Stimulated activated CD4-positive, alpha-beta T cell treated with anti-CD3 and anti-CD28 coated beads, Interleukin-2, amount 100 ng/mL, for 4 hours (primary cell): ENCODE data around the gene SESTD1.

Source experiments
- DNase-seq: peaks from one replicate; pipeline ENCODE4 v3.0.0-alpha.2; 2020; ENCODE audit warnings: low read depth

The SESTD1 gene

GRCh38 chr2:179264368-179265081, at the start of gene SESTD1:
Gene SESTD1, minus strand, starts transcription at chr2:179264832. Its CDS starts 72,991 bp downstream, at chr2:179191841.
- DNase-seq, result peak; percentile 42

GRCh38 chr2:179313057-179313456, 48.4 kb upstream of the SESTD1 start:
- no peak for DNase-seq

- DNase-seq, result no peak
Observed at GRCh38 chr2:179311101-179311500, 46.5 kb upstream of the SESTD1 start.

- DNase-seq, result no peak
Observed at GRCh38 chr2:179307616-179308371, 43.2 kb upstream of the SESTD1 start.

- DNase-seq, result no peak
Observed at GRCh38 chr2:179305125-179305524, 40.5 kb upstream of the SESTD1 start.

- DNase-seq, result no peak
Observed at GRCh38 chr2:179304424-179304823, 39.8 kb upstream of the SESTD1 start.

- no peak for DNase-seq
Observed at GRCh38 chr2:179302764-179303571, 38.3 kb upstream of the SESTD1 start.

- no peak for DNase-seq
Observed at GRCh38 chr2:179302149-179302548, 37.5 kb upstream of the SESTD1 start.

- no peak for DNase-seq
Observed at GRCh38 chr2:179298666-179299065, 34.0 kb upstream of the SESTD1 start.

- no peak for DNase-seq
Observed at GRCh38 chr2:179297927-179298326, 33.3 kb upstream of the SESTD1 start.

- DNase-seq, result no peak
Observed at GRCh38 chr2:179290329-179290728, 25.7 kb upstream of the SESTD1 start.

GRCh38 chr2:179285060-179285459, 20.4 kb upstream of the SESTD1 start:
- no peak for DNase-seq

GRCh38 chr2:179277429-179278196, 13.0 kb upstream of the SESTD1 start:
- DNase-seq, result no peak

- no peak for DNase-seq
Observed at GRCh38 chr2:179275253-179276012, 10.8 kb upstream of the SESTD1 start.

GRCh38 chr2:179274749-179275148, 10.1 kb upstream of the SESTD1 start:
- no peak for DNase-seq

GRCh38 chr2:179273461-179273962, 8.9 kb upstream of the SESTD1 start:
- no peak for DNase-seq

- DNase-seq, result no peak
Observed at GRCh38 chr2:179272406-179273192, 8.0 kb upstream of the SESTD1 start.

GRCh38 chr2:179270689-179271088, 6.1 kb upstream of the SESTD1 start:
- DNase-seq, result no peak

- no peak for DNase-seq
Observed at GRCh38 chr2:179268277-179268925, 3.8 kb upstream of the SESTD1 start.

GRCh38 chr2:179266271-179266670, 1.6 kb upstream of the SESTD1 start:
- DNase-seq, result no peak
